H1 (cell line): ENCODE data around the gene MARCHF10. TPM values are rescaled to one million over a fixed set of nuclear protein-coding genes. Genes with fewer than 3 reads are reported as not detected.

Experiments used
- CTCF ChIA-PET: fragments of 300-600 bp; sonication (Branson Sonifier 250); formaldehyde crosslinking; loops from one replicate; lab custom pipeline; 2021; ENCODE audit not compliant: partially characterized antibody; lab: Charles Lee
- POLR2A ChIA-PET: fragments of 300-600 bp; sonication (Branson Sonifier 250); formaldehyde crosslinking; loops from one replicate; lab custom pipeline; 2021; ENCODE audit warnings: inconsistent platforms; ENCODE audit not compliant: partially characterized antibody; lab: Charles Lee
- DNase-seq, 2 experiments: peaks; one replicate each; pipeline versions ENCODE4 v3.0.0 to v3.0.0-alpha.2; 2010 to 2022; ENCODE audit warnings: low spot score in 2 of 2, low read depth in 1 of 2, mixed read lengths in 1 of 2
- FAIRE-seq: peaks from 2 replicates; lab custom pipeline; 2011; peaks lifted over from hg19 to GRCh38; lab: Jason Lieb, UNC
- H2AFZ ChIP-seq: 2 replicates; pipeline ENCODE4 v1.8.1; 2012; ENCODE audit warnings: low read length, inconsistent platforms
- H2AK5ac ChIP-seq: 2 replicates; pipeline ENCODE4 v1.6.1; 2013; ENCODE audit warnings: low read depth, low read length
- H2BK120ac ChIP-seq: replicated peaks from 2 replicates; pipeline ENCODE3; 2013; ENCODE audit warnings: low read depth, low read length, inconsistent platforms
- H2BK12ac ChIP-seq: 2 replicates; pipeline ENCODE4 v1.6.1; 2013; ENCODE audit warnings: low read depth, low read length
- H2BK15ac ChIP-seq: 2 replicates; pipeline ENCODE4 v1.6.1; 2013; ENCODE audit warnings: low read length
- H2BK20ac ChIP-seq: 2 replicates; pipeline ENCODE4 v1.6.1; 2013; ENCODE audit warnings: low read length
- H2BK5ac ChIP-seq: 2 replicates; pipeline ENCODE4 v1.6.1; 2013; ENCODE audit warnings: low read depth, low read length
- H3K14ac ChIP-seq: 2 replicates; pipeline ENCODE4 v1.6.1; 2013; ENCODE audit warnings: inconsistent platforms; ENCODE audit not compliant: insufficient read length
- H3K18ac ChIP-seq: 2 replicates; pipeline ENCODE4 v1.6.1; 2013; ENCODE audit warnings: low read length; ENCODE audit errors: extremely low read depth
- H3K23ac ChIP-seq: 2 replicates; pipeline ENCODE4 v1.6.1; 2013; ENCODE audit warnings: inconsistent platforms; ENCODE audit not compliant: insufficient read length
- H3K23me2 ChIP-seq: 2 replicates; pipeline ENCODE4 v1.6.1; 2013; ENCODE audit warnings: low read depth, low read length
- H3K27ac ChIP-seq: 2 replicates; pipeline ENCODE4 v1.6.1; 2011; ENCODE audit warnings: low read depth, low read length, inconsistent platforms
- H3K27me3 ChIP-seq, 4 experiments: replicated peaks in 1 of 4; 1 replicate in 1 of 4; 2 replicates in 3 of 4; pipeline versions ENCODE4 v1.6.1 to v1.8.1; 2011 to 2013; ENCODE audit warnings: low read length in 3 of 4, mild to moderate bottlenecking in 3 of 4, inconsistent platforms in 2 of 4, mixed read lengths in 2 of 4, moderate library complexity in 1 of 4; ENCODE audit not compliant: control insufficient read depth in 3 of 4, insufficient read depth in 3 of 4; ENCODE audit errors: extremely low read depth in 1 of 4
- H3K36me3 ChIP-seq, 4 experiments: 2 replicates each; pipeline versions ENCODE4 v1.6.1 to v1.8.1; 2011 to 2013; ENCODE audit warnings: mild to moderate bottlenecking in 4 of 4, low read length in 3 of 4, moderate library complexity in 2 of 4, control low read depth in 1 of 4, inconsistent platforms in 1 of 4; ENCODE audit not compliant: insufficient read depth in 4 of 4, control insufficient read depth in 2 of 4
- H3K4ac ChIP-seq: replicated peaks from 2 replicates; pipeline ENCODE3; 2013; ENCODE audit warnings: low read length, low read depth, mixed read lengths, inconsistent platforms; ENCODE audit not compliant: insufficient read length
- H3K4me1 ChIP-seq, 4 experiments: replicated peaks in 1 of 4; 1 replicate in 1 of 4; 2 replicates in 3 of 4; pipeline versions ENCODE4 v1.6.1 to v1.8.1; 2011 to 2013; ENCODE audit warnings: low read length in 3 of 4, inconsistent platforms in 2 of 4, mixed read lengths in 1 of 4; ENCODE audit not compliant: insufficient read depth in 4 of 4, control insufficient read depth in 3 of 4
- H3K4me2 ChIP-seq, 2 experiments: 2 replicates each; pipeline versions ENCODE4 v1.6.1 to v1.8.1; 2011 to 2013; ENCODE audit warnings: low read depth in 2 of 2, low read length in 2 of 2, control low read depth in 1 of 2, inconsistent platforms in 1 of 2, mild to moderate bottlenecking in 1 of 2; ENCODE audit not compliant: insufficient read depth in 1 of 2
- H3K4me3 ChIP-seq, 4 experiments: fragments of 200-600, 300-600 bp in 1 of 4; sonication (generic), shearing (Covaris generic), sonication (Bioruptor Twin) in 1 of 4; 2 replicates each; pipeline versions ENCODE4 v1.5.1 to v1.8.1; 2011 to 2016; ENCODE audit warnings: low read length in 4 of 4, low read depth in 3 of 4, control low read depth in 2 of 4, inconsistent platforms in 2 of 4, mild to moderate bottlenecking in 2 of 4, mixed read lengths in 1 of 4, moderate library complexity in 1 of 4; ENCODE audit not compliant: insufficient read depth in 2 of 4; ENCODE audit errors: extremely low read depth in 1 of 4
- H3K56ac ChIP-seq: replicated peaks from 2 replicates; pipeline ENCODE3; 2013; ENCODE audit warnings: low read depth, mild to moderate bottlenecking, mixed read lengths, low read length, inconsistent platforms; ENCODE audit not compliant: insufficient read length
- H3K79me1 ChIP-seq: 2 replicates; pipeline ENCODE4 v1.6.1; 2013; ENCODE audit warnings: low read depth, low read length, control low read depth
- H3K79me2 ChIP-seq, 2 experiments: 2 replicates each; pipeline versions ENCODE4 v1.6.1 to v1.8.1; 2012 to 2013; ENCODE audit warnings: low read length in 2 of 2, mild to moderate bottlenecking in 2 of 2, inconsistent platforms in 1 of 2; ENCODE audit not compliant: insufficient read depth in 2 of 2, control insufficient read depth in 1 of 2
- H3K9ac ChIP-seq, 4 experiments: replicated peaks in 1 of 4; 1 replicate in 1 of 4; 2 replicates in 3 of 4; pipeline versions ENCODE4 v1.6.1 to v1.8.1; 2011 to 2013; ENCODE audit warnings: low read depth in 3 of 4, low read length in 3 of 4, control low read depth in 2 of 4, mild to moderate bottlenecking in 2 of 4, moderate library complexity in 2 of 4, inconsistent platforms in 1 of 4; ENCODE audit errors: extremely low read depth in 1 of 4
- H3K9me3 ChIP-seq, 2 experiments: 2 replicates each; pipeline versions ENCODE4 v1.6.1 to v1.8.1; 2012 to 2013; ENCODE audit warnings: mild to moderate bottlenecking in 2 of 2, moderate library complexity in 2 of 2, control low read depth in 1 of 2, inconsistent platforms in 1 of 2, low read depth in 1 of 2, low read length in 1 of 2, mixed read lengths in 1 of 2; ENCODE audit not compliant: insufficient read depth in 2 of 2
- H4K20me1 ChIP-seq, 2 experiments: replicated peaks in 1 of 2; 2 replicates each; pipeline versions ENCODE3 to v1.8.1; 2011 to 2013; ENCODE audit warnings: inconsistent platforms in 2 of 2, low read length in 2 of 2, mild to moderate bottlenecking in 1 of 2; ENCODE audit not compliant: insufficient read depth in 2 of 2, control insufficient read depth in 1 of 2
- H4K5ac ChIP-seq: 2 replicates; pipeline ENCODE4 v1.6.1; 2013; ENCODE audit warnings: low read length, low read depth, mixed read lengths, inconsistent platforms; ENCODE audit not compliant: insufficient read length
- H4K8ac ChIP-seq: 2 replicates; pipeline ENCODE4 v1.8.0; 2013; ENCODE audit warnings: mild to moderate bottlenecking, moderate library complexity, low read length, inconsistent platforms; ENCODE audit not compliant: insufficient read depth; ENCODE audit errors: extremely low read depth
- H4K91ac ChIP-seq: replicated peaks from 2 replicates; pipeline ENCODE3; 2013; ENCODE audit warnings: low read length, mixed read lengths, inconsistent platforms; ENCODE audit not compliant: insufficient read length
- ATF3 ChIP-seq: IDR thresholded peaks from 2 replicates; pipeline ENCODE4 v1.6.1; 2011; ENCODE audit warnings: low read depth, mild to moderate bottlenecking, low read length; ENCODE audit not compliant: insufficient read depth
- EZH2 ChIP-seq: fragments of 200-600 bp; sonication (generic); IDR thresholded peaks from 2 replicates; pipeline ENCODE4 v1.7.1; 2012; ENCODE audit warnings: low read depth, mild to moderate bottlenecking, moderate library complexity, low read length, inconsistent platforms; ENCODE audit not compliant: severe bottlenecking
- JUND ChIP-seq: IDR thresholded peaks from 2 replicates; pipeline ENCODE4 v1.6.1; 2011; ENCODE audit warnings: mild to moderate bottlenecking, improper control_type of control experiment, low read length
- NANOG ChIP-seq: IDR thresholded peaks from 2 replicates; pipeline ENCODE4 v1.6.1; 2011; ENCODE audit warnings: low read length, low read depth, mild to moderate bottlenecking, inconsistent platforms; ENCODE audit not compliant: insufficient read depth, poor library complexity, severe bottlenecking
- SAP30 ChIP-seq: fragments of 300-600 bp; sonication (generic); IDR thresholded peaks from 2 replicates; pipeline ENCODE4 v1.7.1; 2012; ENCODE audit warnings: low read length, moderate library complexity, mild to moderate bottlenecking, inconsistent platforms; ENCODE audit not compliant: insufficient read depth, insufficient replicate concordance
- SIX5 ChIP-seq: IDR thresholded peaks from 2 replicates; pipeline ENCODE4 v1.6.1; 2011; ENCODE audit warnings: mild to moderate bottlenecking, low read depth, low read length
- TAF1 ChIP-seq: IDR thresholded peaks from 2 replicates; pipeline ENCODE4 v1.6.1; 2011; ENCODE audit warnings: mild to moderate bottlenecking, low read depth, low read length
- TCF12 ChIP-seq: IDR thresholded peaks from 2 replicates; pipeline ENCODE4 v1.6.1; 2011; ENCODE audit warnings: low read depth, mild to moderate bottlenecking, low read length
- YY1 ChIP-seq: IDR thresholded peaks from 2 replicates; pipeline ENCODE4 v1.6.1; 2011; ENCODE audit warnings: low read depth, mild to moderate bottlenecking, low read length
- WGBS, 2 experiments: shearing (Covaris generic) in 1 of 2; methylation state at CpG; one replicate each; pipeline versions ENCODE4 v1.1.6 to v1.1.7; 2013 to 2015; ENCODE audit warnings: low lambda C conversion rate in 2 of 2, mixed read lengths in 2 of 2, inconsistent platforms in 1 of 2, low coverage in 1 of 2, missing lambda C conversion rate in 1 of 2; ENCODE audit not compliant: insufficient replicate concordance in 2 of 2, insufficient coverage in 1 of 2, insufficient read length in 1 of 2; ENCODE audit errors: extremely low coverage in 1 of 2, missing lambda C conversion rate in 1 of 2; 5-methylcytosine and 5-hydroxymethylcytosine counted together
- polyA plus RNA-seq, 7 experiments: library from polyadenylated mRNA; depleted of rRNA in 3 of 7; stranded (reverse) in 5 of 7; unstranded in 2 of 7; fragments of >200 nt in 5 of 7; fragments of 200-250 nt in 2 of 7; gene quantifications; 1 replicate in 5 of 7; 2 replicates in 1 of 7; 4 replicates in 1 of 7; pipeline versions ENCODE4 v1.2.1 to v1.2.3, GENCODE V29; 2011 to 2013; ENCODE audit warnings: missing spikeins in 2 of 7, mixed read lengths in 2 of 7
- total RNA-seq: library from RNA; stranded (reverse); fragmentation: NEBNext Ultra II Directional; extraction: Animal tissue kit (Norgen Biotek cat#: 25700); gene quantifications from 2 replicates; pipeline ENCODE4 v1.2.1, GENCODE V29; 2021

Gene MARCHF10
- total and polyA plus RNA-seq, 2 of the 8 experiments (the other 6 are each of a cell fraction or from before 2014, with no cell fraction given): 0.48 to 0.73 TPM

- no peak for DNase-seq
- Histone ChIP-seq H2BK15ac (no peak overlapping the region), H3K23ac (no peak overlapping the region), H3K56ac (no peak overlapping the region), H2AK5ac (no peak overlapping the region), H3K18ac (no peak overlapping the region), H3K27ac (no peak overlapping the region), H3K36me3 (no peaks in the 10 kb centered on the region), H3K4me1 (peaks cover 0 to 4% (median 0%) of the 10 kb centered on the region in 4 experiments; a peak in 1 of 7 replicates), H3K79me2 (no peaks in the 10 kb centered on the region; a peak in 1 of 4 replicates), H2BK120ac (no peak overlapping the region), H3K9ac (no peak overlapping the region), H4K20me1 (no peaks in the 10 kb centered on the region), H2BK20ac (no peak overlapping the region), H2BK12ac (no peak overlapping the region), H3K27me3 (no peaks in the 10 kb centered on the region), H3K4me3 (no peak overlapping the region), H2AFZ (no peak overlapping the region), H3K14ac (no peak overlapping the region), H2BK5ac (no peak overlapping the region), H3K4ac (no peak overlapping the region), H3K23me2 (no peaks in the 10 kb centered on the region), H3K9me3 (peaks cover 0 to 4% of the 10 kb centered on the region in 2 experiments; a peak in 1 of 4 replicates), H4K91ac (no peak overlapping the region), H4K8ac (no peak overlapping the region), H3K4me2 (no peak overlapping the region), H4K5ac (no peak overlapping the region), H3K79me1 (no peaks in the 10 kb centered on the region; the same call in 1 of the 2 replicates)
- no peak for TF ChIP-seq ATF3
- no peak for TF ChIP-seq TCF12
- TF ChIP-seq TAF1: no peak
- no peak for TF ChIP-seq EZH2
- TF ChIP-seq JUND: no peak
- no peak for TF ChIP-seq SIX5
- no peak for TF ChIP-seq SAP30
- TF ChIP-seq NANOG: no peak
- no peak for TF ChIP-seq YY1
- ChIA-PET POLR2A (no interaction called here), CTCF (interaction anchor here (0.6 to 2.0 kb wide), 2 partner anchors 12 to 422 kb away, joined by 3 to 9 read pairs; no protein-coding TSS in a partner anchor)
- no peak for FAIRE-seq
- 88% methylated on average over 2 of the region's 2 CpGs; no CpG with 5 or more reads in 1 of the 2 experiments for WGBS, 2 experiments
Measured at GRCh38 chr17:62660629-62661118, 147.4 kb downstream of the MARCHF10 start.
